ENCODE measurements around the gene HYAL1. TPM values are rescaled to one million over a fixed set of nuclear protein-coding genes. Genes with fewer than 3 reads are reported as not detected.
"Not testable (repeated sequence)": the region's sequence is repeated elsewhere in the genome, so short reads cannot be mapped to it uniquely, and the experiment has no call there.

The HYAL1 gene
- total RNA-seq, 1 experiment from 2014 or later = 0.40 TPM

DNA sequence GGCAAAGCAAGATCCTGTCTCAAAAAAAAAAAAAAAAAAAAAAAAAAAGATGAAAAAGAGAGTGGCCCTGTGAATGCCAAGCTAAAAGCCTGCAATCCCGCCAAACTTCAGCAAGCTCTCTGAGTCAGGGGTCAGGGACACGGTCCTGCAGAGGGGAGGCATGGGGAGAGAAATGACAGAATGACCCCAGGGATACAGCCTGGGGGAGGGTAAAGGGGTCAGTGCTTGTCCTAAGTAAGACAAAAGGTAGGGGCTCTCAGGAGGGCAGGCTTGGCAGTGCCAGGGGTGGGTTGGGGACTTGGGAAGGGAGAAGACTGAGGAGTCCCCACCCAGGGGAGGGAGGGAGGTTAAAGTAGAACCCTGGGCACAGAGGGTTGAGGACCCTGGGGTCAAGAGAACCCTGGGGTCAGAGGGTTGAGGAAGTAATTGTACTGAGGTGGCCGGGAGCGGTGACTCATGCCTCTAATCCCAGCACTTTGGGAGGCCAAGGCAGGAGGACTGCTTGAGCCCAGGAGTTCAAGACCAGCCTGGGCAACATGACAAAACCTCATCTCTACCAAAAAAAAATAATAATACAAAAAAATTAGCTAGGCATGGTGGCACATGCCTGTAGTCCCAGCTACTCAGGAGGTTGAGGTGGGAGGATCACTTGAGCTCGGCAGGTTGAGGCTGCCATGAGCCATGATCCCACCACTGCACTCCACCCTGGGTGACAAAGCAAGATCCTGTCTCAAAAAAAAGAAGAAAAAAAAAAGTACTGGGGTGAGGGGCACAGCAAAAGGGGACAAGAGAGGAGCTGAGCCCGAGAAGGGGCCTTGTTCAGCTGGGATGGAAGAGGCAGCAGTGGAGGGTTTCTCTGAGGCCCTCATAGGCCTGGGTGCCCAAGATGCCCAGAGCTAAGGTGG is 39.6 kb downstream of the HYAL1 start:
- DNase-seq (ENCODE audit: low read depth) = no peak

- no peak for DNase-seq (ENCODE audit: low read depth)
Measured at GRCh38 chr3:50262778-50263177, 40.6 kb downstream of the HYAL1 start.

DNA sequence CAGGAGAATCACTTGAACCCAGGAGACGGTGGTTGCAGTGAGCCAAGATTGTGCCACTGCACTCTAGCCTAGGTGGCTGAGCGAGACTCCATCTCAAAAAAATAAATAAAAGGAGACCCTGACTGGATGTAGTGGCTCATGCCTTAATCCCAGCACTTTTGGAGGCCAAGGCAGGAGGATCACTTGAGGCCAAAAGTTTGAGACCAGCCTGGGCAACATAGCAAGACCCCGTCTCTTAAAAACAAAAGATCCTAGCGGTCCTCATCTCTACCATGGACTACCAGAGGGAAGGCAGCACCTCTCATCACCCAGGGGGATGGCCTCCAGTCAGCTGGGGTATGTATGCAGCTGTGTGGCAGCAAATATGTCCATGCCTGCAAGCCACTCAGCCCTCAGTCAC is 41.2 kb downstream of the HYAL1 start:
- DNase-seq (ENCODE audit: low read depth) = not testable (repeated sequence)

DNA sequence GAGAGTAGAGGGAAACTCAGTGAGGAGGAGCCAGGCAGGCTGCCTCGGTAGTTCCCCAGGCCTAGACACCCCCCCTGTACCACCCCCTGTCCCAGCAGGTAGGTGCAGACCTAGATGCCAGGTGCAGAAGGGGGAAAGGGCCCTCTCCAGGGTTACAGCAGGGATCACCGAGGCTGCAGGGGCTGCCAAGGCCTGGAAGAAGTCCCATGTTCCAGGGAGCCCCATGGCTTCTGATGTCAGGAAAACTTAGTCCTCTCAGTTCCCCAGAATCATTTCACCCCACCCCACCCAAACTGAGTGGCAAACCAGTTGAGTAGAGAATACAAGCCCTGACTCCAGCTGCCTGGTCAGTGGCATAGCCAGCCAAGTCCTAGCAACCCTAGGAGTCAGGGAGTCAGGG is 41.9 kb downstream of the HYAL1 start:
- no peak for DNase-seq (ENCODE audit: low read depth)

- no peak for DNase-seq (ENCODE audit: low read depth)
Measured at GRCh38 chr3:50260942-50261441, 42.4 kb downstream of the HYAL1 start.

DNA sequence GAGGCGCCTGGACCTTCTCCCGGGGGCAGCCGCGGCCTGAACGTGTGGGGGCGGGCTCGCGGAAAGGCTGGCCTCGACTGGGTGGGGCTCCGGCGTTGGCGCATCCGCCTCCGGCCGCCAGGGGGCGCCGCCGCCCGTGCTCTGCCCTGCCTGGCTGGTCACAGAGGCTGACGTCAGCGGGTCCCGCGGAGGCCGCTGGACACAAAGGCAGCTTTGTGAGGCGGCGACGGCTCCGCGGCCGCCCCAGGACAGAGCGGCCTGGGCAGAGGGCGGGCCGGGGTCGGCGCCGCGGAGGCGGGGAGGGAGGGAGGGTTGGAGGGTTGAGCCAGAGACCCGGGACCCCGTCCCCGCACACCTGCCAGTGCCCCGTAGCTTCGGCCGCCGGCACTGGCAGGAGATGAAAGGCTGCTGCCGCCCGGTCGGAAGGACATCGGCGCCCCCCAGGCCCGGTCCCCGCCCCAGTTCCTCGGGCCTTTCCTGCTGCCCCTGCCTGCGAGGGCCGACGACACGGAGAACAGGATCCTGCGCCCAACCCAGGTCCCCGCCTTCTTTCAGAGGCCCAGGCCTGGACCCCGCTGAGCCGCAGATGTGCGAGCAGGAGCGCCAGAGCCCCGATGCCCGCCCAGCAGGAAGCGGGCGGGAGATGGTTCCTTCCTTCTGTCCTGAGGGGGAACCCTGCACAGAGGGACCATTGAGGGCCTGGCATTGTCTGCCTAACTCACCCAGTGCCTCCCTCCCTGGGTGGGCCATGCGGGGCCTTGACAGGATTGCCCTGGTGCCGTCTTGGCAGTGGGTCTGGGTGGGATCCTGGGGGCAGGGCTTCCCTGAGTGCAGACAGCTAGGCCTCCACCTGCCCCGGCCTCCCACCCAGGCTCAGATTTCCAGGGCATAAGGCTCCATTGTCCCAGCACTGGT is 43.1 kb downstream of the HYAL1 start:
- peak; percentile 91 for DNase-seq (ENCODE audit: low read depth)

GRCh38 chr3:50259432-50260026 is 43.8 kb downstream of the HYAL1 start:
- DNase-seq (ENCODE audit: low read depth) = no peak

DNA sequence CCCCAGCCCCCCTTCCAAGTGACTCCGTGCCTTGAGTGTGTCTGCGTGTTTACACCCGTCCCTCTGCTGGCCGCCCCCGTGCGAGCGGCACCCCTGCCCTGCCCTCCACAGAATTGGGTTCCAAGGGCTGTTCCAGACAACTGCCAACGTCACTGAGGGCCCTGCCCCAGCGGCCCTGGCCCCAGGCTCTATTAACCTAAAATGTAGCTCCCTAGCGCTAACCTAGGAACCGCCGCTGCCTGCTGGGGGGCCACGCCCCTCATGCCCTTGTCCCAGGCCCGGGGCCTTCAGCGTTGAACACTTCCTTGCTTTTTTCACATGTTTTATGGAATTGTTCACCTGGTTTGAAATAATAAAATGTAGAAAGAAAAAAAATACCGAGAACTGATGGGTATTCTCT is 44.4 kb downstream of the HYAL1 start:
- DNase-seq (ENCODE audit: low read depth) = no peak

DNA sequence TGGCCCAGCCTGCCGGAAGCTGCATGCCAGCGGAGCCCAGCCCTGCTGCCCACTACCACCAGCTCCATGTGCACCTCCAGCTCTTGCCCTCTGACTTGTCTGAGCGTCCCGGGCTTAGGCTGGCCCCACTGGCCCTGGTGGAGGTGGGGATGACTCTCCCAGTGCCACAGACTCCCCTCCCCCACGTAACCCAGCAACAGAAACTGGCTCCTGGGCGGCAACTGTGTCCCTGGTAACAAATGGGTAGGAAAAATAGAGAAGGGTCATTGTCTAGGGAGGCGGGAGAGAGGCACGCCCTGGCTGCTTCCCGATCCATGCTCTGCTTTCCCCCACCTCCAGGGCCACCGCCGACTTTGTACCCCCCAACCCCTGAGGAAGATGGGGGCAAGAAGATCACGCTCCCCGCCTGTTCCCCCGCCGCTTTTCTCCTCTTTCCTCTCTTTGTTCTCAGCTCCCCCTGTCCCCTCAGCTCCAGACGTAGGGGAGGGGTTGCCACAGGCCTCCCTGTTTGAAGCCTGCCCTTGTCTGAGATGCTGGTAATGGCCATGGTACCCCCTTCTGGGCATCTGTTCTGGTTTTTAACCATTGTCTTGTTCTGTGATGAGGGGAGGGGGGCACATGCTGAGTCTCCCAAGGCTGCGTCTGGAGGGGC is 45.2 kb downstream of the HYAL1 start:
- no peak for DNase-seq (ENCODE audit: low read depth)

DNA sequence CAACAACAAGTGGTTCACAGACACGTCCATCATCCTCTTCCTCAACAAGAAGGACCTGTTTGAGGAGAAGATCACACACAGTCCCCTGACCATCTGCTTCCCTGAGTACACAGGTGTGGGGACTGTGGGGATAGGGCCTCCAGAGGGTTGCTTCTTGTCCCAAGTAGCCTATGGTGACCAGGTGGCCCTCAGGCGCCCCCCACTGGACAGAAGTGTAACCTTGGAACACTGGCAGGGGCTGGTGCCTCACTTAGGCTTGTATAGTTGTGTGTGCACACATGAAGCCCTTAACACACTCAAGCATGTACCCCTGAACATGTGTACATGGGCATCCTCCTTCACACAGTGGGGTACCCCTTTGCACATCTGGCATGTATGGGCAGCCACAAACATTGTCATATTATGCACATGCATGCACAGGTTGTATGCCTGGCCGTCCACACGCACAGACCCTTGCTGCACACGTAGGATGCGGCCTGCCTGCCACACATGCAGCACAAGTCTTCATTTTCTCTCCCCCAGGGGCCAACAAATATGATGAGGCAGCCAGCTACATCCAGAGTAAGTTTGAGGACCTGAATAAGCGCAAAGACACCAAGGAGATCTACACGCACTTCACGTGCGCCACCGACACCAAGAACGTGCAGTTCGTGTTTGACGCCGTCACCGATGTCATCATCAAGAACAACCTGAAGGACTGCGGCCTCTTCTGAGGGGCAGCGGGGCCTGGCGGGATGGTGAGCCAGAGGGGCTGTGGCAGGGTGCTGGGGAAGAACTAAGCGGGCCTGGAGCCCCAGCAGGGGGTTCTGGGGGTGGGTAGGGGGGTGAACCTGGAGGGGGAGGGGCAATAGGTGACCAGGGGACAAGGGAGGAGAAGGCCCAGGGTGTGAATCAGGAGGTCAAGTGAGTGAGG is 46.1 kb downstream of the HYAL1 start:
- peak; percentile 52 for DNase-seq (ENCODE audit: low read depth)

GRCh38 chr3:50255251-50255615 is 48.1 kb downstream of the HYAL1 start:
- no peak for DNase-seq (ENCODE audit: low read depth)

GRCh38 chr3:50254577-50255250 is 48.7 kb downstream of the HYAL1 start:
- peak; percentile 73 for DNase-seq (ENCODE audit: low read depth)

DNA sequence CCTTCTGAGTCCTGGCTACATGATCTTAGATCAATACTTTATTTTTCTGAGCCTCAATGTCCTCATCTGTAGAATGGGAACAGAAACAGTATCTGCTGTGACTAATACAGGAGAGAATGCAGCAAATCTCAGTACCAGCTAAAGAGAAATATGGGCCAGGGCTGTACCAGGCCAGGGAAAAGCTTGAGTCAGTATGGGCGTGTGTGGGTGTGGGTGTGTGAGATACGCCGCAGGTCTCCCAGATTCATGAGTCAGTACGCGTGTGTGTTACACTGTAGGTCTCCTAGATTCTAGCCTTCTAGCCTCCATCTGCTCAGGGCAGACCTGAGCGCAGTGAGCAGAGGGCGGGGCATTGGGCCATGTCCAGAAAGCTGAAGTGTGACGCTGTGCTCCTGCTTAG is 52.2 kb downstream of the HYAL1 start:
- DNase-seq (ENCODE audit: low read depth) = peak; percentile 95

DNA sequence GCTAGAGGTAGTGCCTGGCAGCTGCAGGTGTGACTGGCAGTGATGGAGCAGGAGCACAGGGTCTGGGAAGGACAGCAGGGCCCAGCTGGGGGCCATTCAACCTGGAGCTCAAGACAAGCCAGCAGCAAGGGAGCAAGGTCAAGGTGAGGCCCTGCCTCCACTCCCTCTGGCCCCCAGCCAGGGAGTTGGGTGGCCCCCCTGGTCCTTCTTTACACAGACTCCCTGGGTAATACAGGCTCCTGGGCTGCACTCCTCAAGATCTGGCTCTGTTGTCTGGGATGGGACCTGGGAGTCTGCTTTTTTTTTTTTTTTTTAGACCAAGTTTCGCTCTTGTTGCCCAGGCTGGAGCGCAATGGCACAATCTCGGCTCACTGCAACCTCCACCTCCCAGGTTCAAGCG is 52.9 kb downstream of the HYAL1 start:
- DNase-seq (ENCODE audit: low read depth) = no peak

Other genes with a start within 250 kb of the HYAL1 start
- gene RBM5, start 214.7 kb downstream of the HYAL1 start, total RNA-seq (2014; rRNA removed; shearing (Covaris generic)) = 54.7 and 65.5 TPM in 2 replicates
- gene SEMA3F, start 148.2 kb downstream of the HYAL1 start, total RNA-seq (2014; rRNA removed; shearing (Covaris generic)) = 45.7 and 48.6 TPM in 2 replicates
- not detected in 2 replicates for gene GNAT1, start 112.0 kb downstream of the HYAL1 start, total RNA-seq (2014; rRNA removed; shearing (Covaris generic))
- 2.2 TPM in 1 of 2 replicates, not detected in the other for gene SLC38A3, start 98.3 kb downstream of the HYAL1 start, total RNA-seq (2014; rRNA removed; shearing (Covaris generic))
- gene GNAI2, start 67.4 kb downstream of the HYAL1 start, total RNA-seq (2014; rRNA removed; shearing (Covaris generic)) = 304 and 403 TPM in 2 replicates
- 4.0 and 5.0 TPM in 2 replicates for gene SEMA3B, start 34.4 kb downstream of the HYAL1 start, total RNA-seq (2014; rRNA removed; shearing (Covaris generic))
- not detected in 2 replicates for gene LSMEM2, start 24.5 kb downstream of the HYAL1 start, total RNA-seq (2014; rRNA removed; shearing (Covaris generic))
- 168 and 172 TPM in 2 replicates for gene IFRD2, start 11.1 kb downstream of the HYAL1 start, total RNA-seq (2014; rRNA removed; shearing (Covaris generic))
- gene HYAL3, start 4.2 kb downstream of the HYAL1 start, total RNA-seq (2014; rRNA removed; shearing (Covaris generic)) = 10.4 and 11.6 TPM in 2 replicates
- 13.1 and 23.5 TPM in 2 replicates for gene NAA80, start 4.2 kb downstream of the HYAL1 start, total RNA-seq (2014; rRNA removed; shearing (Covaris generic))
- 91.6 and 97.5 TPM in 2 replicates for gene HYAL2, start 19.2 kb upstream of the HYAL1 start, total RNA-seq (2014; rRNA removed; shearing (Covaris generic))
- gene TUSC2, start 24.6 kb upstream of the HYAL1 start, total RNA-seq (2014; rRNA removed; shearing (Covaris generic)) = 40.6 and 53.3 TPM in 2 replicates
- gene RASSF1, start 37.3 kb upstream of the HYAL1 start, total RNA-seq (2014; rRNA removed; shearing (Covaris generic)) = 12.5 and 15.0 TPM in 2 replicates
- 1.4 and 2.8 TPM in 2 replicates for gene ZMYND10, start 42.2 kb upstream of the HYAL1 start, total RNA-seq (2014; rRNA removed; shearing (Covaris generic))
- 47.5 and 57.4 TPM in 2 replicates for gene NPRL2, start 47.2 kb upstream of the HYAL1 start, total RNA-seq (2014; rRNA removed; shearing (Covaris generic))
- gene CYB561D2, start 47.3 kb upstream of the HYAL1 start, total RNA-seq (2014; rRNA removed; shearing (Covaris generic)) = 63.2 and 69.0 TPM in 2 replicates
- gene TMEM115, start 55.9 kb upstream of the HYAL1 start, total RNA-seq (2014; rRNA removed; shearing (Covaris generic)) = 75.7 and 90.1 TPM in 2 replicates
- gene CACNA2D2, start 200.1 kb upstream of the HYAL1 start, total RNA-seq (2014; rRNA removed; shearing (Covaris generic)) = 0.56 TPM in 1 of 2 replicates, not detected in the other